ENCODE measurements around the gene JAKMIP1.

JAKMIP1 gene

DNA sequence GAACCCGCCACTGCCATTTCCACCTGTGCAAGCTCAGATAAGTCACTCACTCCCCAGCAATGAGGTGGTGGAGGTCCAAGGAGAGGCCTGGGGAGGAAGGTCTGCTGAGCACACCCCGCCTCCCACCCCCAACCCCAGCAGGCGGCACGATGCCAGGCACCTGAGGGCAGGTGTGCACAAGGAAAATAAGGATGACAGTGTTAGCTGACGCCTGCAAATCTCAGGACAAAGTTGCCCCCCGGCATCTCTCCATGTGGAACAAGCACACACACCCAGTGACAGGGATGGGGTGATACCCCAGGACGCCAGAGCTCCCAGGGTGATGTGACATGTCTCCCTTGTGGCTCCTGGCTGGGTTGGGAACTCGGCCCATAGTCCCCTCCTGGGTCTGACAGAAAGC, 9.9 kb downstream of the JAKMIP1 start:
- Mint-ChIP-seq H3K27ac (no peak overlapping the region), H3K4me3 (no peak overlapping the region), H3K4me1 (no peaks in the 10 kb centered on the region), H3K9me3 (peaks cover 7% of the 10 kb centered on the region), H3K27me3 (peaks cover 4% of the 10 kb centered on the region), H3K36me3 (peaks cover 3% of the 10 kb centered on the region)
- DNase-seq (ENCODE audit: low spot score in 2 of 2) (no peak), ATAC-seq (ENCODE audit: low read depth) (no peak)

DNA sequence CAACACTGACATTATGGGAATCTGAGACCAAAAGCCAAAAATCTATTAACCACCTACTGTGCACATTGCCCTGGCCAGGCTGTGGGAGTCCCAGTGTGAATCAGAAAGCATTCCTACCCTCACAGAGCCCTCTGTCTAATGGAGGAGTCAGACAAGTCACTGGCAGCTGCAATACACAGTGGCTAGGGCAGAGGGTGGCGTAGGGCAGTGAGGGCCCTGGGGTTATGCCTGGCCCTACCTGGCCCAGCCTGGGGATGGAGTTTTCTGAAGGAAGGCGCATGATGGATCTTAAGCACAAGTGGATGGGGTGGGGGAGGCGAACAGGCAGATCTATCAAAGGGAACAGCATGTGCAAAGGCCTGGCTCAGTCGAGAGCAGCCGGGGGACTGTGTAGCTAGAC, 10.8 kb downstream of the JAKMIP1 start:
- H3K27ac Mint-ChIP-seq, result no peak overlapping the region
- H3K9me3 Mint-ChIP-seq, result peaks cover 7% of the 10 kb centered on the region
- peaks cover 4% of the 10 kb centered on the region for H3K27me3 Mint-ChIP-seq
- no peak for ATAC-seq (ENCODE audit: low read depth)
- no peaks in the 10 kb centered on the region for H3K4me1 Mint-ChIP-seq
- no peak overlapping the region for H3K4me3 Mint-ChIP-seq
- no peak for DNase-seq (ENCODE audit: low spot score in 2 of 2)
- peaks cover 3% of the 10 kb centered on the region for H3K36me3 Mint-ChIP-seq

DNA sequence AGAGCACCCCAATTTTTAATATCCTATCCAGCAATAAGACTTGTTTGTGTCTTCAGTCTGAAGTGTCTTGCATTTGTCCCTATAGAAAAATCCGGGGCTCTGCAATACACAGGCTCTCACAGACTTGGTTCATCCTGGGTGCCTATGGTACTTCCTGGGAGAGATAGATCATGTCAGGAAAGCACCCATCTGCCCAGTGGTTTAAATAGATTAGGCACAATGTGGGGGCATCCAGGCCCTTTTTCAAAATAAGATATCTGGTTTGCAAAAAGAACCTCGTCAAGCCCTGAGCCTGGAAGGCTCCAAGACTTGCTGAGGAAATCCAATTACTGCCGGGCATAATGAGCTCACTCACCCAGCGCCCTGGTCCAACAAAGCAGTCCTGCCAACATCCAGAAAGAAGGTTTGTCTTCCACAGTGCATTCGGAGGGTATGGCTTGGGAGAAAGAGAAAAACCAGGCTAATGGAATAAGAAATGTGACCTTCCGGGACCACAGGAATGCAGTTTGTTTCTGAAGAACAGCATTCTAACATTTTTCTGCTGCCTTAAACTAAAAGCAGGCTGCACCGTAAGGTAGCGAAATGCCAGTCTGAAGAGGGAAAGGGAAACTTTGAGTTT, 11.6 kb downstream of the JAKMIP1 start:
- H3K27me3 Mint-ChIP-seq, result peaks cover 3% of the 10 kb centered on the region
- peaks cover under 1% of the 10 kb centered on the region for H3K4me1 Mint-ChIP-seq
- H3K9me3 Mint-ChIP-seq, result peaks cover 7% of the 10 kb centered on the region
- H3K27ac Mint-ChIP-seq, result no peak overlapping the region
- DNase-seq (ENCODE audit: low spot score in 2 of 2) (no peak), ATAC-seq (ENCODE audit: low read depth) (no peak)
- H3K36me3 Mint-ChIP-seq, result peaks cover 3% of the 10 kb centered on the region
- H3K4me3 Mint-ChIP-seq, result no peak overlapping the region

DNA sequence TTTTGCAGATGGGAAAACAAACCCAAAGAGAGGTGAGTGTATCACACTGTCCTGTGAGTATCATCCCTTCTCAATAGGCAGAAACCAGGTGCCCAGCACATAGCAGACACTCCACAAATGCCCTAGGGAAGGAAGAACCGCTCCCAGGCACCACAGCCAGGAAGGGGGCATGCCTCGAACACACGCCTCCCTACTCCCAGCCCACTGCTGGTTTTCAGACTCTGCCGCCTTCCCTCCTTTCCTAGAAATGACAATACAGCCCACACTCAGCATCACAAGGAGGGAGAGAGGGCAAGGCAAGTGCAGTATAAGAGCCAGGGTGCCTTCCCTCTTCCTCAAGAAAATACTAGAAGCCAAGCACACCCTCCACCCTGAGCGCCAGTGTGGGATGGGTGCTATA, 16.2 kb downstream of the JAKMIP1 start:
- Mint-ChIP-seq H3K36me3 (peaks cover 3% of the 10 kb centered on the region), H3K9me3 (peaks cover 8% of the 10 kb centered on the region), H3K4me1 (peaks cover 8% of the 10 kb centered on the region), H3K4me3 (no peak overlapping the region), H3K27me3 (peaks cover 2% of the 10 kb centered on the region), H3K27ac (no peak overlapping the region)
- ATAC-seq (ENCODE audit: low read depth) (no peak), DNase-seq (ENCODE audit: low spot score in 2 of 2) (no peak)

DNA sequence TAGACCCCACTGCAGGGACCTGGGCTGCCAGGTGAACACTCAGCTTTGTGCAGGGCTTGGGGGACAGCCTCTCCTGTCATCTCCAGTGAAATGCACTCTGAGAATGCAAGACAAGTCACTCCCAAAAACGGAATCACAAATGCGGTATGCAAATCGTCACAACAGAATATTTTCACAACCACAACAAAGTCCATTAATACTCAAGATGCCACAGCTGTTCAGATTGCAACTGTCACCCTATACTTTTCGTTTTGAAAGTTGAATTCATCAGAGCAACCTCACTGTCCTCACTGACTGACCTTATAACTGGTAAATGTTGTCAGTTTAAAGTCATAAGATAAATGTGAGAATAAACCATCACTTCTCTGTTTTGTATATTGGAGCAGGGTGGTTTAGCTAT, 16.6 kb downstream of the JAKMIP1 start:
- Mint-ChIP-seq H3K27ac (no peak overlapping the region), H3K4me3 (no peak overlapping the region)
- no peak for DNase-seq (ENCODE audit: low spot score in 2 of 2)

DNA sequence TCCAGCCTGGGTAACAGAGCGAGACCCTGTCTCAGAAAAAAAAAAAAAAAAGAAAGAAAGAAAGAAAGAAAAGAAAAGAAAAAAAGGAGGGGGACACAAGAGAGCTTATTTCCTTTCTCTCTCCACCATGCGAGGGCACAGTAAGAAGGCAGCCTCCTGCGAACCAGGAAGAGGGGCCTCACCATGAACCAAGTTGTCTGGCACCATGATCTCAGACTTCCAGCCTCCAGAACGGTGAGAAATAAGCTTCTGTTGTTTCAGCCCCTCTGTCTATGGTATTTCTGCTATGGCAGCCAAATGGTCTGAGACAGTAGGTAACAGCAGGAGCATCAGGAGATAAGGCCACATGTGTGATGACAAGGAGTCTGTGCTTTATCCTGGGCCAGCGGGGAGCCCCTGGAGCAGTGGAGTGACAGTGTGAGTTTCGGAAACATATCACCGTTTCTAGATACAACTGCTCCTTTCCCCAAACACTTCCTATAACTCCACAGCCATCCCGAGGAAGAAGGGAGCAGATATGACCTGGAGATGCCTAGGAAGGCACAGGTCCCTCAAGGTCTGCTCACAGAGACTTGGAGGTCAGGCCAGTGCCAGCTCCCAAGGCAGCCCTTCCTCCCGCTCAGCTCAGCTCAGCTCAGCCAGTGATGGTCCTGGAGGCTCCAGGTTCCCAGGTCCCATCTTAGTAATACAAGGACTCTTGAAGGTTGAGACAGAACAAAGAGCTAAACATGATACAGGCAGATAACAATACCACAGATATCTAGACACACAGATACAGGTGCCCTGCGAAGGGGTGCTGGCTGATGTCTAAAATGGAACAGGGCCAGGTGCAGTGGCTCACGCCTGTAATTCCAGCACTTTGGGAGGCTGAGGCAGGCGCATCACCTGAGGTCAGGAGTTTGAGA, 17.7 kb downstream of the JAKMIP1 start:
- DNase-seq (ENCODE audit: low spot score in 2 of 2) (no peak), ATAC-seq (ENCODE audit: low read depth) (no peak)
- Mint-ChIP-seq H3K4me3 (no peak overlapping the region), H3K27ac (no peak overlapping the region), H3K27me3 (peaks cover 2% of the 10 kb centered on the region), H3K36me3 (peaks cover 3% of the 10 kb centered on the region), H3K9me3 (peaks cover 7% of the 10 kb centered on the region), H3K4me1 (peaks cover 8% of the 10 kb centered on the region)

More for the DNA sequence above, 16.6 kb downstream of the JAKMIP1 start:
- H3K27me3 Mint-ChIP-seq, result peaks cover 2% of the 10 kb centered on the region
- H3K36me3 Mint-ChIP-seq, result peaks cover 3% of the 10 kb centered on the region
- H3K4me1 Mint-ChIP-seq, result peaks cover 8% of the 10 kb centered on the region
- ATAC-seq (ENCODE audit: low read depth), result no peak
- peaks cover 8% of the 10 kb centered on the region for H3K9me3 Mint-ChIP-seq

DNA sequence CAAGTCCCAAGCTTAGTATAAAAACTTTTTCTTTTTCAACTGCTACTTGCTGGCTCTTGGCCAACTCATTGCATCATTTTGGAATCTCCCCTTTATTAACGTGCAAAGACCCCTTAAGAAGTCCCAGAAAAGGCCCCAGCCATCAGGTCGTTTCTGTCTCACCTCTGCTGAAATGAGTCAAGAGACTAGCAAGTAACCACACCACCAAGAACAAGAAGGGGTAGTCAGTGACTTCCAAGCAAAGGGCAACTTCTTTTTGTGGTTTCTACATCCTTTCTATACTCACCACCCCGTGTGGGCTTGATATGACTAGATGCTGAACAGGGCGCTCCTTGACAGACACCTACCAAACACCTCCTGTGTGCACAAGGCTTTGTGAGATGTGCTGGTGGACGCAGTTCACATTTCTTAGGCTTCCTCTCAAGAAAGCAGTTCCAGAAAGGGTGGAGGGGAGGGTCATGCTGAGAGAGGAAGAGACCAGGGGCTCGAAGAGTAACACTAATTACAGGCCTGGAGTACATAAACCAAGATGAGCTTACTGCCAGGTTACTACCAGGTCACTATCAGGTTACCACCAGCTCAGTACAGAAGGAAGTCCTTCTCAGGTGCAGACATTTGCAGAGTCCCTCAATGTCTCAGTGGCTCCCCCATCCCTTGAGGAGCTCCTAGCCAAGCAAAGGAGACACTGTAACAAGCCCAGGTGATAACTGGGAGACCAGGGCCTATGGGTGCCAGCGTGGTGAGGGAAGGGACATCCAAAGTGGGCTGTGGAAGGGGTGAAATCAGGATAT, 19.3 kb downstream of the JAKMIP1 start:
- Mint-ChIP-seq H3K27ac (no peak overlapping the region), H3K27me3 (peaks cover 2% of the 10 kb centered on the region)

DNA sequence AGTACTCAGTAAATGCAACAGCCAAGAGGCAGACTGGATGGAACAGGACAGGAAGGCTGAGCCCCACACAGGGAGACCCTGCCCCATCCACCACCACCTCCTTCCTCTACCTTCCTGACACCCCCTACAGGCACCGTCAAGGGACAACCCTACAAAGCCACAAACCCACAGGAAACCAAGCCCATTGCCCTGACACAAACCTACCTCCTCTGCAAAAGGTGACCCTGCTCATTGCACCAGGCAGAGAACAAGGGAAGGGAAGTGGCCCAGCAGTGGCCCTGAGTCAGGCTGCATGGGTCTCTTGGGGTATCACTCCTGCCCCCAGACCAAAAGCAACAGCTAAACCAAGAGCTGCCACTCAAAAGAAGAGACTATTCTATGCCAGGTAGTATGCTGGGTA, 21.0 kb downstream of the JAKMIP1 start:
- no peak overlapping the region for H3K27ac Mint-ChIP-seq
- peaks cover 8% of the 10 kb centered on the region for H3K4me1 Mint-ChIP-seq
- no peak for ATAC-seq (ENCODE audit: low read depth)
- no peak overlapping the region for H3K4me3 Mint-ChIP-seq
- no peaks in the 10 kb centered on the region for H3K36me3 Mint-ChIP-seq
- DNase-seq (ENCODE audit: low spot score in 2 of 2), result no peak
- peaks cover 2% of the 10 kb centered on the region for H3K27me3 Mint-ChIP-seq
- H3K9me3 Mint-ChIP-seq, result peaks cover 2% of the 10 kb centered on the region

More for the DNA sequence above, 19.3 kb downstream of the JAKMIP1 start:
- ATAC-seq (ENCODE audit: low read depth), result peak; percentile 31
- Mint-ChIP-seq H3K4me1 (peaks cover 8% of the 10 kb centered on the region), H3K4me3 (no peak overlapping the region), H3K9me3 (peaks cover 5% of the 10 kb centered on the region), H3K36me3 (peaks cover 2% of the 10 kb centered on the region)
- DNase-seq (ENCODE audit: low spot score in 2 of 2), result no peak

DNA sequence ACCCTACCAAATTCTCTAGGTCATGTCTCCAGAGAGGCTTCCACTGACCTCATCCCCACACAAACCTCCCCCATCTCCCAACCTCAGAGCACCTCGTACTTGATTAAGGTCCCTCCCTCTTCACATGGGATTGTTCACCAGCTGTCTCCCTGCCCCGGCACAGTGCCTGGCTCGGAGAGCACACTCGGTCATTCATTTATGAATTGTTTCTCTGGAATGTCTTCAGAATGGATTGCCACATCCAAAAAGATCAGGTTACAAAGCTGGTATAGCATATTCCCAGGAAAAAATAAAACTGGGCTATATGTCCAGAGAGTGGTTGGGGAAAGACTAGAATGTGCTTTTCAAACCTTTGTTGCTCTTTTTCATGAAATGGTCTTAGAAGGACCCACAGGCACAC, 21.6 kb downstream of the JAKMIP1 start:
- peaks cover 2% of the 10 kb centered on the region for H3K27me3 Mint-ChIP-seq
- peaks cover 2% of the 10 kb centered on the region for H3K9me3 Mint-ChIP-seq
- H3K4me1 Mint-ChIP-seq, result peaks cover 8% of the 10 kb centered on the region
- H3K4me3 Mint-ChIP-seq, result no peak overlapping the region
- H3K36me3 Mint-ChIP-seq, result no peaks in the 10 kb centered on the region
- ATAC-seq (ENCODE audit: low read depth) (no peak), DNase-seq (ENCODE audit: low spot score in 2 of 2) (no peak)
- no peak overlapping the region for H3K27ac Mint-ChIP-seq

DNA sequence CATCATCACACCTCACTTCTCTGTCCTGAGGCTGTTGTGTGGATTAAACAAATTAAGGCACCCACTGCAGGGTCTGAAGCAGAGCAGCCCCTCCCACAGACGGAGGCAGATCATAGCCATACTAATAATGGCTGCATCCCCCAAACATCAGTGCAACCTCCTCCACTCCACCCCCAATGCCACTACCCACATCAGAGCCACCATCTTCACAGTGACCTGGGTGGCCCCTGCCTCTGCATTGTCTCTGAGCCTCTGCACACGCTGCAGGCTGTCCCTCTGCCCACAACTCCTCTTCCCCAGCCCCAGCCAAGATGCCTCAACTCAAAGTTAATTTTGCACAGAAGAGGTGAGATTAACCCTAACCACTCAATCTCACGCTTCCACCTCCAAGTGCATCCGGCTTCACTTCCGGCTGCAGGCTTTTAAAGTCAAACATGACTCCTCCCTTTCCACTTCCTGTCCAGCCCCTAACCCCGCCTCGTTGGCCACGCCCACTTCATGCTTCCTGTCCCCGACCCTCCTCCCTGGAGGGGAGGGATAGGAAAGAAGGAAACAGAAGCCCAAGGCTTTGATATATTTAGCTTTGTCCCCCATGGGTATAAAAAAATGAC, 22.7 kb downstream of the JAKMIP1 start:
- DNase-seq (ENCODE audit: low spot score in 2 of 2) (no peak), ATAC-seq (ENCODE audit: low read depth) (no peak)
- Mint-ChIP-seq H3K4me3 (no peak overlapping the region), H3K9me3 (peaks cover 2% of the 10 kb centered on the region), H3K36me3 (no peaks in the 10 kb centered on the region), H3K27me3 (peaks cover 2% of the 10 kb centered on the region), H3K27ac (no peak overlapping the region), H3K4me1 (peaks cover 5% of the 10 kb centered on the region)

DNA sequence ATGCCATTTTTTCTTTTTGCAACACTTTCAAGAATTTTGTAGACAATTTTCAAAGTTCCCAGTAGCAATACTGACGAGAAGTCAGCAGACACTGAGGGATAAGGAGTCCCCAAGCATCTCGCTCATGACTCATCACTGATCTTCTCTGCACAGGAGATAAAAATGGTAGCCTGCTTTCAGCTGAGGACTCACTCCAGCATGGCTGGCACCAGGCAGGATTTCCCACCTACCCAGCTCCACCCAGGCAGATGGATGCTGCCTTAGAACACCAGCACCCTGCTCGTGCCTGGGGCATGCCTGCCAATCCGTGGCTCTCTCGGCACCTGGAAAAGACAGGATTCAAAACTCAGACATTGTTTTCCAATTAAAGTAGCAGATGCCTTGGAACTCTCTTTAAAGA, 24.9 kb downstream of the JAKMIP1 start:
- Mint-ChIP-seq H3K27ac (no peak overlapping the region), H3K27me3 (no peaks in the 10 kb centered on the region)
- no peak for ATAC-seq (ENCODE audit: low read depth)

DNA sequence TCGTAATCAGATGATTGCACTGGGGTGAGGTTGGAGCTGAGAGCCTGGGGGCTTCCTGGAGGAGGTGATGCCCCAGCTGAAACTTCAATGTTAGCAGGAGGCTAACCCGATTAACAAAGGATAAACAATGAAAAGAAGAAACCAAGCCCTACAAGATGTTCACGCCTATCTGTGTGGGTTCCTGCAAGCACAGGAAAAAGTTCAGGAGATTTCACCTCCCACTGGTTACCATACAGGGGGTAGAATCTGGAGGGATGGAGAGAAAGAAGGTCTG, 27.5 kb downstream of the JAKMIP1 start:
- no peak overlapping the region for H3K4me3 Mint-ChIP-seq
- no peaks in the 10 kb centered on the region for H3K27me3 Mint-ChIP-seq
- DNase-seq (ENCODE audit: low spot score in 2 of 2) (no peak), ATAC-seq (ENCODE audit: low read depth) (no peak)
- H3K27ac Mint-ChIP-seq, result no peak overlapping the region
- H3K9me3 Mint-ChIP-seq, result peaks cover 14% of the 10 kb centered on the region
- H3K4me1 Mint-ChIP-seq, result peaks cover 5% of the 10 kb centered on the region
- H3K36me3 Mint-ChIP-seq, result no peaks in the 10 kb centered on the region

More for the DNA sequence above, 24.9 kb downstream of the JAKMIP1 start:
- DNase-seq (ENCODE audit: low spot score in 2 of 2), result no peak
- Mint-ChIP-seq H3K36me3 (no peaks in the 10 kb centered on the region), H3K9me3 (peaks cover 11% of the 10 kb centered on the region), H3K4me1 (peaks cover 8% of the 10 kb centered on the region), H3K4me3 (no peak overlapping the region)

DNA sequence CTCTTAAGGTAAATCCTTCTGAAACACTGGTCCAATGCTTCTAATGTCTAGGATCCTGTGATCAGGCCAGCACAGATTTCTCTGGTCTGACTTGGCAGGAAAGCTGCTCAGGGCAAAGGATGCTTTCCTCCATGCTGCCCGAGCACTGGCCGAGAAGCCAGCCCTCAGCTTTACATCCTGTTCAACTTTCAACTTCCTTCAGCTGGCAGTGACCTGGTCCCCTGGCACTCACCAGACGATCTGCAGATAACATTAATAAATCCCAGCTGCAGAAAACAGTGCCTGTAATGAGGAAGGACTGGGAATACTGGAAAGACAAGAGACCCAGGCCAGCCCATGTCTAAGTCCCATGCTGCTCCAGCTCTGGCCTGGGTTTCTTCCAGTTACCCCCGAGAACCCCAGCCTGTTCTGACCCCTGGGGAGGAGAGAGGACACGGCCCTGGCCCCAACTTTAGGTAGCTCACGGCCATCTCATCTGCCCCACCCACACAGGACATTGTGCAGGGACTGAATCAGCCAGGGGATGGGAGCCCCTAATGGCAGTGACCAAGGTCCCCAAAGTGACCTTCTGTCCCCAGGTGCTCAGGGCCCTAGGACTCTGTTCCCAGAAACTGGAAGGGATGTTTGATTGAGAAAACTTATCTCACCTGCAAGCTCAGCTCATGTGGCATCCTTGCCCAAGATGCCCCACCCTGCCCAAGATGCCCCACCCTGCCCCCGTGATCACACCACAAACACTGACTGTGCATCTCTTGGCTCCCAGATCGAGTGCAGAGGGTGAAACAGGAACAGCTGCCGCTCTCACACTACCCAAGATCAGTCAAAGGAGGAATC, 28.0 kb downstream of the JAKMIP1 start:
- DNase-seq (ENCODE audit: low spot score in 2 of 2) (no peak), ATAC-seq (ENCODE audit: low read depth) (no peak)
- H3K9me3 Mint-ChIP-seq, result peaks cover 14% of the 10 kb centered on the region
- H3K4me3 Mint-ChIP-seq, result no peak overlapping the region
- no peaks in the 10 kb centered on the region for H3K36me3 Mint-ChIP-seq
- H3K4me1 Mint-ChIP-seq, result peaks cover 5% of the 10 kb centered on the region
- no peak overlapping the region for H3K27ac Mint-ChIP-seq
- no peaks in the 10 kb centered on the region for H3K27me3 Mint-ChIP-seq

Measured in memory B cell (primary cell).